Activated CD4-positive, alpha-beta memory T cell treated with anti-CD3 and anti-CD28 coated beads, Interleukin-2, amount 10 ng/mL, durations not matched to agents 7 days and 5 days (primary cell): ENCODE data around the gene MALAT1. TPM values are rescaled to one million over a fixed set of nuclear protein-coding genes. Genes with fewer than 3 reads are reported as not detected.
A peak's percentile ranks its signal among the peaks of the same experiment; 100 is the strongest.

Experiments used
- CTCF ChIA-PET: fragments of 350-600 bp; sonication (Branson Sonifier 250); formaldehyde crosslinking; loops from one replicate; lab custom pipeline; 2021; ENCODE audit warnings: antibody characterized with exemption, inconsistent platforms; lab: Charles Lee
- POLR2A ChIA-PET: fragments of 350-600 bp; sonication (Branson Sonifier 250); formaldehyde crosslinking; loops from one replicate; lab custom pipeline; 2021; ENCODE audit warnings: antibody characterized with exemption; lab: Charles Lee
- DNase-seq: peaks from one replicate; pipeline ENCODE4 v3.0.0-alpha.2; 2020
- H3K27ac Mint-ChIP-seq: one replicate; pipeline ENCODE4 v1.8.0; 2021; ENCODE audit warnings: mild to moderate bottlenecking, mixed read lengths
- H3K27me3 Mint-ChIP-seq: one replicate; pipeline ENCODE4 v1.8.0; 2021; ENCODE audit warnings: mixed read lengths
- H3K36me3 Mint-ChIP-seq: one replicate; pipeline ENCODE4 v1.8.0; 2021; ENCODE audit warnings: low read depth, mixed read lengths
- H3K4me1 Mint-ChIP-seq: one replicate; pipeline ENCODE4 v1.8.0; 2021; ENCODE audit warnings: mixed read lengths
- H3K4me3 Mint-ChIP-seq: one replicate; pipeline ENCODE4 v1.8.0; 2021; ENCODE audit warnings: mild to moderate bottlenecking, mixed read lengths
- H3K9me3 Mint-ChIP-seq: one replicate; pipeline ENCODE4 v1.8.0; 2021; ENCODE audit warnings: mixed read lengths
- total RNA-seq, 2 experiments: library from RNA; stranded (reverse); gene quantifications; one replicate each; pipeline ENCODE4 v1.2.3, GENCODE V29; 2021

MALAT1 gene
- total RNA-seq, 2 experiments from 2014 or later: 7,674 to 7,759 TPM

GRCh38 chr11:65482306-65482850 lies 16.5 kb upstream of the MALAT1 start:
- no peaks in the 10 kb centered on the region for H3K36me3 Mint-ChIP-seq
- CTCF ChIA-PET: no interaction called here
- H3K27ac Mint-ChIP-seq: no peak overlapping the region
- H3K4me1 Mint-ChIP-seq: peaks cover 12% of the 10 kb centered on the region
- peaks cover 6% of the 10 kb centered on the region for H3K27me3 Mint-ChIP-seq
- H3K4me3 Mint-ChIP-seq: no peak overlapping the region
- POLR2A ChIA-PET: interaction anchor here (18.9 to 26.9 kb wide), 2 partner anchors 16 to 60 kb away, joined by 670 to 1583 read pairs; partner anchors contain the start of genes MALAT1 and NEAT1
- DNase-seq: no peak
- no peaks in the 10 kb centered on the region for H3K9me3 Mint-ChIP-seq

- Mint-ChIP-seq H3K9me3 (no peaks in the 10 kb centered on the region), H3K36me3 (no peaks in the 10 kb centered on the region), H3K27me3 (peaks cover 6% of the 10 kb centered on the region), H3K4me3 (no peak overlapping the region), H3K27ac (no peak overlapping the region), H3K4me1 (peaks cover 20% of the 10 kb centered on the region)
- no peak for DNase-seq
- ChIA-PET CTCF (interaction anchor here (0.9 to 1.6 kb wide), 4 partner anchors 8 to 71 kb away, joined by 3 to 4 read pairs (median 3); no protein-coding TSS in a partner anchor), POLR2A (interaction anchor here (25.8 to 28.9 kb wide), 3 partner anchors 4 to 65 kb away, joined by 1583 to 6840 read pairs (median 1583); partner anchors contain the start of genes MALAT1 and NEAT1)
Observed at GRCh38 chr11:65485920-65486219, 13.0 kb upstream of the MALAT1 start.

DNA sequence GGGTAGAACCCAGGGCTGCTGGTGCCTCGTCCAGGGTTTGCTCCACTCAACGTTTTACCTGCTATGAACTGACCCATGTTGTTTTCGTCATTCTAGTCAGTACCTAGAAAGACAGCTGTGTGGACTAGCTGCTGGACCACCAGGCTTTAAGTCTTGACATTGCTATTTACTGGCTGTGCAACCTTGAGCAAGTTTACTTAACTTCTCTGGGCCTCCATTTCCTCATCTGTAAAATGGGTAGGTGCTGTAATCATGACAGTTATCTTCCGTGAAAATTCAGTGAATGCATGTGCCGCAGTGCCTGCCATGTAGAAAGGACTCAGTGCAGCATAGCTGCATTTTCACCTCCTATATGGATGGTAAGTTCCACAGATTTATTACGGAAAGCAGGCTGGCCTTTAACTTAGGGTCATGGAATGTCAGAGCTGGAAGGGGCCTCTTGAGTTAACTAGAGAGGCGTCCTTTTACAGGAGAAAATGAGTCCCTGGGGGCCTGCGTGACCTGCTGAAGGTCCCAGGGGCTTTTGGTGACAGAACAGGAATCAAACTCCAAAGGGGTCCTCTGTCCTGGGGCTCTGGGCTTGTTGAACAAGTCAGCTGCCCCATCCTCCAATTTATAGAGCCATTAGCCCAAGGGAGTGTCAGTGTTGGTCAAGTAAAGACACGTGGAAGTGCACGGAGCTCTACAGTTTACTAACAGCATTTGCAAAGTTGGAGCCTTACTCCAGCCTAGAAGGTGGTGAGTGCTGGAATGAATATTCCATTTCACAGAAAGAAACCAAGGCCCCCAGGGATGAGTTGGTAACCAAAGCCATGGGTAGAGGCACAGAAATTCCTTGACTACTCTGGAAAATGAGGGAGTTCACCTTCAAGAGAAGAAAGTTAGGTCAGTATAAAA lies 12.0 kb upstream of the MALAT1 start:
- Mint-ChIP-seq H3K27me3 (peaks cover 4% of the 10 kb centered on the region), H3K9me3 (no peaks in the 10 kb centered on the region), H3K36me3 (no peaks in the 10 kb centered on the region), H3K4me3 (no peak overlapping the region), H3K4me1 (peaks cover 24% of the 10 kb centered on the region), H3K27ac (no peak overlapping the region)
- no peak for DNase-seq
- ChIA-PET CTCF (interaction anchor here (0.8 to 1.6 kb wide), 3 partner anchors 8 to 72 kb away, joined by 3 to 4 read pairs (median 3); no protein-coding TSS in a partner anchor), POLR2A (interaction anchor here (25.8 to 28.9 kb wide), 3 partner anchors 5 to 66 kb away, joined by 1583 to 6840 read pairs (median 1583); partner anchors contain the start of genes MALAT1 and NEAT1)

DNA sequence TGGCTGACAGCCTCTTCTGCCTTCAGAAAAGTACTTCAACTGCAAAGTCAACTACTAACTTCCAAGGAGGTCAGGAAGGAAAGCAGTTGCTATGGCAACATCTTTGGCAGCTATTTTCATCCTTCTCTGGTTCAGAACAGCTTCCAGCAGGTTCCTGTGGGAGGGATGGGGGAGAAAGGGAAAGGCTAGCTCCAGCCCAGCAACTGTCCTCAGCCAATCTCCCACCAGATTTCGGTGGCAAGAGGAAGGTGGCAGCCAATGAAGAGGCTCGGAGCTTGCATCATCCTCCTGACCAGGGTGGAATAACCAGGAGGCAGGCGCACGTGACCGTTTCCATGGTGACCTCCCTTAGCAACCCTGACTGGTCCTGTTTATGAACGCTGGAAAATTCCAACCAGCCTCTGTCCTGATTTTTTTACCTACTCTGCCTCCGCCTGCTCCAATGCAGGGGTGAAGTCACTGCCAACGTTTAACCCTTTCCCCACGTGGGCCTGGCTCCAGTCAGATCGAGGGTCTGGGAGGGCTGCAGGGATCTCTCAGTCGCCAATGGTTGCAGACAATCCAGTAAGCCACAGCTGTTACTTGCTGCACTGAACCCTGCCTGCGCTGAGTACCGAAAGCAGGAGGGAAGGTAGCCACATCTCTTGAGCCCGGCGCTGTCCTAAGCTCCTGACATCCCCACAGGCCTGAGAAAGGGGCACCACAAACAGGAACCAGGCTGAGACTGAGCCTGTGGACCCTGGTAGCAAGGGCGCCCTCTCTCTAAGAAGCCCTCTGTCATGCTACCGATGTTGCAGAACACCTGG lies 11.2 kb upstream of the MALAT1 start:
- no peaks in the 10 kb centered on the region for H3K27me3 Mint-ChIP-seq
- H3K4me3 Mint-ChIP-seq: no peak overlapping the region
- peak; percentile 32 for DNase-seq
- peaks cover 28% of the 10 kb centered on the region for H3K4me1 Mint-ChIP-seq
- no peaks in the 10 kb centered on the region for H3K36me3 Mint-ChIP-seq
- H3K9me3 Mint-ChIP-seq: no peaks in the 10 kb centered on the region
- ChIA-PET CTCF (interaction anchor here (0.8 kb wide), 2 partner anchors 9 to 12 kb away, joined by 3 read pairs; no protein-coding TSS in a partner anchor), POLR2A (interaction anchor here (1.4 to 28.9 kb wide), 4 partner anchors 6 to 67 kb away, joined by 3 to 6840 read pairs (median 1583); partner anchors contain the start of genes MALAT1 and NEAT1)
- no peak overlapping the region for H3K27ac Mint-ChIP-seq

GRCh38 chr11:65488273-65489034 lies 10.4 kb upstream of the MALAT1 start:
- H3K4me1 Mint-ChIP-seq: peaks cover 35% of the 10 kb centered on the region
- ChIA-PET POLR2A (interaction anchor here (1.4 to 28.9 kb wide), 4 partner anchors 7 to 68 kb away, joined by 3 to 6840 read pairs (median 1583); partner anchors contain the start of genes MALAT1 and NEAT1), CTCF (interaction anchor here (0.8 to 1.0 kb wide), 2 partner anchors 11 to 12 kb away, joined by 3 to 4 read pairs; no protein-coding TSS in a partner anchor)
- no peaks in the 10 kb centered on the region for H3K36me3 Mint-ChIP-seq
- no peak overlapping the region for H3K4me3 Mint-ChIP-seq
- H3K9me3 Mint-ChIP-seq: no peaks in the 10 kb centered on the region
- H3K27me3 Mint-ChIP-seq: no peaks in the 10 kb centered on the region
- H3K27ac Mint-ChIP-seq: no peak overlapping the region
- no peak for DNase-seq

DNA sequence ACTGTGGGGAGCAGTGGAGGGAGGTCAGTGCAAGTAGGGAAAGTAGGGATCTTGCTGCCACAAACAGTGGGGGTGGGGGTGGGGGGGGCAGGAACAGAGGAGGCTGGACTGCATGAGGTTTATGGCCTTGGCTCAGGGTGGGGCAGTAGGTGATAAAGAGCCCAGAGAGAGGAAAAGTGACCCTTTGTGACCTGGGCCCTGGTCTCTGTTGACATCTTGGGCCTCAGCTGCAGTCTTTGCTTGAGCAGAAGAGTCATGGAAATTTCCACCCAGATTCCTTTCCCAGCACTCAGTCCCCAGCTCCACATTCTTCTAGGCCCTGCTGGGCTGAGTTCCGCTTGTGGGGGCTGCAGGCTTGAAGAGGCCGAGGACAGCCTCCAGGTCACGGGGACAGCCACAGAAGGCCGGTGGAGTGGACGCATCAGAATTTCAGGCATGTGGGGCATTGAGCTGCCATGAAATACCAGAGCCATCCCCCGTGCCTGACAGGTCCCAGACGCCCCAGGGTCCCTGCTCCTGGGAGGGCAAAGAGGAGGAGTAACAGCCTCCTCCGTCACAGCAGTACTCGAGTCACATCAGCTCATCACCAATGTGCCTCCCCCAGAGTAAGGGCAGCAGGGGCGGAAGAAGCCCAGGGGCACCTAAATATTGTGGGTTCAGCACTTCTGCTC lies 9.7 kb upstream of the MALAT1 start:
- H3K4me1 Mint-ChIP-seq: peaks cover 41% of the 10 kb centered on the region
- no peaks in the 10 kb centered on the region for H3K27me3 Mint-ChIP-seq
- H3K36me3 Mint-ChIP-seq: no peaks in the 10 kb centered on the region
- no peaks in the 10 kb centered on the region for H3K9me3 Mint-ChIP-seq
- ChIA-PET POLR2A (interaction anchor here (0.7 to 28.9 kb wide), 4 partner anchors 7 to 68 kb away, joined by 3 to 6840 read pairs (median 1583); partner anchors contain the start of genes MALAT1 and NEAT1), CTCF (interaction anchor here (0.7 to 1.0 kb wide), 2 partner anchors 11 to 22 kb away, joined by 3 to 4 read pairs; no protein-coding TSS in a partner anchor)
- DNase-seq: no peak
- H3K4me3 Mint-ChIP-seq: no peak overlapping the region
- H3K27ac Mint-ChIP-seq: no peak overlapping the region

- ChIA-PET CTCF (interaction anchor here (0.7 to 1.4 kb wide), 3 partner anchors 9 to 23 kb away, joined by 3 to 5 read pairs (median 3); no protein-coding TSS in a partner anchor), POLR2A (interaction anchor here (0.7 to 28.9 kb wide), 4 partner anchors 8 to 69 kb away, joined by 3 to 6840 read pairs (median 1583); partner anchors contain the start of genes MALAT1 and NEAT1)
- no peaks in the 10 kb centered on the region for H3K9me3 Mint-ChIP-seq
- H3K4me3 Mint-ChIP-seq: no peak overlapping the region
- H3K36me3 Mint-ChIP-seq: no peaks in the 10 kb centered on the region
- no peak for DNase-seq
- no peak overlapping the region for H3K27ac Mint-ChIP-seq
- peaks cover 47% of the 10 kb centered on the region for H3K4me1 Mint-ChIP-seq
- no peaks in the 10 kb centered on the region for H3K27me3 Mint-ChIP-seq
Observed at GRCh38 chr11:65489706-65490320, 9.0 kb upstream of the MALAT1 start.

DNA sequence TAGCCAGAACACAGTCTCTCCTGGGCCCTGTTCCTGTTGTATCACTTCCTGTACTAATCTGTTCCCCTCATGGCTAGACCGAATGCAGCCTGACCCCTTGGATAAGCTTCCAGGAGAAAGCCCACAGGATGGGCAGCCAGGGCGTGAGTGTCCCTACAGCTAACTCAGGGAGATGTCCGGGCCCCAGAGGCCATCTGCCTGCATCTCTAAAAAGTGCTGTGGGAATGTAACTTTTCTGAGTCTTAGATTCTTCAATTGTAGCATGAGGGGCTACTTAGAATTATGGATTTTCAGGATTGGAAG lies 7.7 kb upstream of the MALAT1 start:
- Mint-ChIP-seq H3K4me3 (no peak overlapping the region), H3K27ac (no peak overlapping the region), H3K36me3 (no peaks in the 10 kb centered on the region), H3K4me1 (peaks cover 52% of the 10 kb centered on the region), H3K27me3 (no peaks in the 10 kb centered on the region), H3K9me3 (no peaks in the 10 kb centered on the region)
- CTCF ChIA-PET: interaction anchor here (0.6 to 1.4 kb wide), 4 partner anchors 10 to 19 kb away, joined by 3 to 5 read pairs (median 3); no protein-coding TSS in a partner anchor
- no peak for DNase-seq
- POLR2A ChIA-PET: interaction anchor here (1.1 to 28.9 kb wide), 4 partner anchors 7 to 70 kb away, joined by 3 to 6840 read pairs (median 1583); partner anchors contain the start of genes MALAT1 and NEAT1

GRCh38 chr11:65491614-65492386 lies 7.0 kb upstream of the MALAT1 start:
- Mint-ChIP-seq H3K27me3 (no peaks in the 10 kb centered on the region), H3K4me1 (peaks cover 58% of the 10 kb centered on the region), H3K36me3 (no peaks in the 10 kb centered on the region), H3K9me3 (no peaks in the 10 kb centered on the region), H3K27ac (no peak overlapping the region), H3K4me3 (no peak overlapping the region)
- ChIA-PET POLR2A (interaction anchor here (1.1 to 28.9 kb wide), 4 partner anchors 7 to 71 kb away, joined by 3 to 6840 read pairs (median 1583); partner anchors contain the start of genes MALAT1 and NEAT1), CTCF (interaction anchor here (0.5 to 2.3 kb wide), 5 partner anchors 12 to 26 kb away, joined by 3 to 12 read pairs (median 3); no protein-coding TSS in a partner anchor)
- no peak for DNase-seq

DNA sequence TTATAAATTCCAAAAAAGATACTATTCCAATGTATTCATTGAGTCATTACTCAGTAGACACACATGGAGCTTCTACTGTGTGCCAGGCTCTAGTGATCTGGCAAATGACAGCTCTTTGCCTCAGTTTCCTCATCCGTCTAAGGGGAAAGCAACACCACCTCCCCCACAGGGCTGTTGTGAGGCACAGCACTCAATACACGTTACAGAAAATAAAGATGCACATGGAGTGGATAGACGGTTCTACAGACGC lies 6.5 kb upstream of the MALAT1 start:
- no peak overlapping the region for H3K27ac Mint-ChIP-seq
- ChIA-PET CTCF (interaction anchor here (0.6 to 2.3 kb wide), 5 partner anchors 13 to 26 kb away, joined by 3 to 12 read pairs (median 5); no protein-coding TSS in a partner anchor), POLR2A (interaction anchor here (25.8 to 28.9 kb wide), 3 partner anchors 6 to 72 kb away, joined by 1583 to 6840 read pairs (median 1583); partner anchors contain the start of genes MALAT1 and NEAT1)
- no peak overlapping the region for H3K4me3 Mint-ChIP-seq
- no peaks in the 10 kb centered on the region for H3K9me3 Mint-ChIP-seq
- peaks cover 61% of the 10 kb centered on the region for H3K4me1 Mint-ChIP-seq
- no peaks in the 10 kb centered on the region for H3K36me3 Mint-ChIP-seq
- H3K27me3 Mint-ChIP-seq: no peaks in the 10 kb centered on the region
- no peak for DNase-seq
